ENCODE data around the gene ERFE. TPM values are rescaled to one million over a fixed set of nuclear protein-coding genes. Genes with fewer than 3 reads are reported as not detected.

The ERFE gene
- total and polyA plus RNA-seq, 2 of the 13 experiments (the other 11 are each of a cell fraction or from before 2014, with no cell fraction given) = 0.09 TPM; not detected in 1

DNA sequence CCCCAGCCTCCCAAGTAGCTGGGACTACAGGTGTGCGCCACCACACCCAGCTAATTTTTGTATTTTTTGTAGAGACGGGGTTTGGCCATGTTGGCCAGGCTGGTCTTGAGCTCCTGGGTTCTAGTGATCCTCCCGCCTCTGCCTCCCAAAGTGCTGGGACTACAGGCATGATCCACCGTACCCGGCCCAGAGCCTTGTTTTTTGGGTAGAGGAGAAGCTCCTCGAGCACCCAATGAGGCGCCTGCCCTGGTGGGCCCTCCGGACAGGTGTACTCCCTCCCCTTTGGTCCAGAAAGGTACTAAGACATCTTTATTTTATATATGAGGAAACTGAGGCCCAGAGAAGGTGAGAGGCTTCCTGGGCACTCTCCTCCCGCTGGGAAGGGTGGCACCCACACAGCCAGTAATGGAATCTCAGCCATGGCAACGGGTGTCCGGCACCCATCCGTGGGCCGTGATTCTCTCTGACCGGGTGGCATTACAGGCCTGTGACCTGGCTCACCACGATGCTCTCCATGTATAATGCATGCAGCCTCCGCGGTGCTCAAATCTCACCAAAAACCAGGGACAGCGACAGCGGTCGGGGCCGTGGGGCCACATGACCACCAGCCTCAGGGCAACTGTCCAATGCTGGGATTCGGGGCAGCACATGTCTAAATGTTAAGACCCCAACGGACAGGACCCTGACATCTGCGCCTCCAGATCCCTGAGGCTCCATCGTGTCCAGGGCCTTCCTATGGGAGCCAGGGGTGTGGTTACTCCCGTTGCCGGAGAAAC is 37.1 kb upstream of the ERFE start:
- H3K36me3 ChIP-seq (replicated peaks in 1 of 2; ENCODE audit: control insufficient read depth in 1 of 2, insufficient read depth in 2 of 2, low read length in 2 of 2) = no peaks in the 10 kb centered on the region
- TF ChIP-seq ZNF12 (CRISPR knock-in tag; IDR thresholded peaks at IDR 0.05) (no peak), SP140L (CRISPR knock-in tag; IDR thresholded peaks at IDR 0.05; ENCODE audit: borderline replicate concordance) (no peak), ZNF460 (CRISPR knock-in tag; IDR thresholded peaks at IDR 0.05; ENCODE audit: borderline replicate concordance) (peak; percentile 62; the same call in 1 of the 2 replicates)
- TF ChIP-seq, protein P1, sequence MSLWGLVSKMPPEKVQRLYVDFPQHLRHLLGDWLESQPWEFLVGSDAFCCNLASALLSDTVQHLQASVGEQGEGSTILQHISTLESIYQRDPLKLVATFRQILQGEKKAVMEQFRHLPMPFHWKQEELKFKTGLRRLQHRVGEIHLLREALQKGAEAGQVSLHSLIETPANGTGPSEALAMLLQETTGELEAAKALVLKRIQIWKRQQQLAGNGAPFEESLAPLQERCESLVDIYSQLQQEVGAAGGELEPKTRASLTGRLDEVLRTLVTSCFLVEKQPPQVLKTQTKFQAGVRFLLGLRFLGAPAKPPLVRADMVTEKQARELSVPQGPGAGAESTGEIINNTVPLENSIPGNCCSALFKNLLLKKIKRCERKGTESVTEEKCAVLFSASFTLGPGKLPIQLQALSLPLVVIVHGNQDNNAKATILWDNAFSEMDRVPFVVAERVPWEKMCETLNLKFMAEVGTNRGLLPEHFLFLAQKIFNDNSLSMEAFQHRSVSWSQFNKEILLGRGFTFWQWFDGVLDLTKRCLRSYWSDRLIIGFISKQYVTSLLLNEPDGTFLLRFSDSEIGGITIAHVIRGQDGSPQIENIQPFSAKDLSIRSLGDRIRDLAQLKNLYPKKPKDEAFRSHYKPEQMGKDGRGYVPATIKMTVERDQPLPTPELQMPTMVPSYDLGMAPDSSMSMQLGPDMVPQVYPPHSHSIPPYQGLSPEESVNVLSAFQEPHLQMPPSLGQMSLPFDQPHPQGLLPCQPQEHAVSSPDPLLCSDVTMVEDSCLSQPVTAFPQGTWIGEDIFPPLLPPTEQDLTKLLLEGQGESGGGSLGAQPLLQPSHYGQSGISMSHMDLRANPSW (CRISPR knock-in tag; IDR thresholded peaks at IDR 0.05; ENCODE audit: borderline replicate concordance) = no peak
- TF ChIP-seq, protein P2, sequence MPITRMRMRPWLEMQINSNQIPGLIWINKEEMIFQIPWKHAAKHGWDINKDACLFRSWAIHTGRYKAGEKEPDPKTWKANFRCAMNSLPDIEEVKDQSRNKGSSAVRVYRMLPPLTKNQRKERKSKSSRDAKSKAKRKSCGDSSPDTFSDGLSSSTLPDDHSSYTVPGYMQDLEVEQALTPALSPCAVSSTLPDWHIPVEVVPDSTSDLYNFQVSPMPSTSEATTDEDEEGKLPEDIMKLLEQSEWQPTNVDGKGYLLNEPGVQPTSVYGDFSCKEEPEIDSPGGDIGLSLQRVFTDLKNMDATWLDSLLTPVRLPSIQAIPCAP (CRISPR knock-in tag; IDR thresholded peaks at IDR 0.05; ENCODE audit: low read depth) = no peak
- in situ Hi-C loops (cut with HindIII; ENCODE audit: extremely low pct_ligation_motif_present, low pct_unique_long_range_greater_than_20kb) = no loop called here
- DNase-seq (ENCODE audit: low spot score) = no peak
- ChIA-PET CTCF (ENCODE audit: low intra/inter-chr PET ratio, low total read pairs) (interaction anchor here (1.5 kb wide), 1 partner anchor 18 kb away, joined by 6 read pairs; no protein-coding TSS in a partner anchor), POLR2A (no interaction called here)
- WGBS (ENCODE audit: low lambda C conversion rate) = 53% methylated on average over 22 of the region's 27 CpGs
- no peak overlapping the region for H2AFZ ChIP-seq (ENCODE audit: low read length)
- no peak overlapping the region for H3K9ac ChIP-seq (ENCODE audit: insufficient read depth, low read depth, low read length)
- no peaks in the 10 kb centered on the region for H3K79me2 ChIP-seq (ENCODE audit: insufficient read depth, low read length)
- H3K4me2 ChIP-seq (ENCODE audit: low read depth, low read length) = no peak overlapping the region
- no peaks in the 10 kb centered on the region for H3K9me3 ChIP-seq (ENCODE audit: low read length)
- BruUV-seq (replicated peaks) = no TSS peak
- H3K27me3 ChIP-seq (ENCODE audit: control insufficient read depth in 1 of 2, insufficient read depth in 2 of 2, low read length in 2 of 2) = peaks cover 3 to 51% of the 10 kb centered on the region in 2 experiments
- H3K4me1 ChIP-seq (ENCODE audit: insufficient read depth, low read length) = peaks cover 15% of the 10 kb centered on the region
- no peaks in the 10 kb centered on the region for H4K20me1 ChIP-seq (ENCODE audit: insufficient read depth, low read length)
- intact Hi-C loops (cut with micrococcal nuclease; ENCODE audit: unreplicated experiment) = no loop called here
- no peak for FAIRE-seq
- no peak overlapping the region for H3K4me3 ChIP-seq (replicated peaks in 1 of 3; ENCODE audit: insufficient read depth in 1 of 3, low read depth in 2 of 3, low read length in 3 of 3)
- no peak for ATAC-seq
- H3K27ac ChIP-seq (ENCODE audit: extremely low read length, insufficient read depth, low read length) = no peak overlapping the region

All from HepG2 (cell line).